K562 (cell line): ENCODE measurements around the gene KLF13.

Experiments
- CCAR2 ChIP-seq: fragments of 200-400 bp; formaldehyde crosslinking; IDR thresholded peaks from 2 replicates; pipeline ENCODE4 v1.6.1; 2017; ENCODE audit warnings: mild to moderate bottlenecking, low read depth, low read length
- CHCHD3 ChIP-seq: fragments of 250-450 bp; sonication (Bioruptor Pico); IDR thresholded peaks from 2 replicates; pipeline ENCODE4 v2.1.2; 2022; ENCODE audit warnings: mild to moderate bottlenecking
- DMBX1 ChIP-seq: fragments of 250-450 bp; sonication (Bioruptor Pico); IDR thresholded peaks from 2 replicates; pipeline ENCODE4 v1.8.0; 2022; ENCODE audit warnings: inconsistent platforms, mild to moderate bottlenecking, moderate library complexity, borderline replicate concordance
- HNRNPLL ChIP-seq: fragments of 200-400 bp; formaldehyde crosslinking; IDR thresholded peaks from 2 replicates; pipeline ENCODE4 v1.6.1; 2017; ENCODE audit warnings: low read length, low read depth, mild to moderate bottlenecking; ENCODE audit not compliant: poor library complexity, severe bottlenecking
- MXI1 ChIP-seq: IDR thresholded peaks from 2 replicates; pipeline ENCODE4 v1.6.1; 2011; ENCODE audit warnings: low read depth, mild to moderate bottlenecking, improper control_type of control experiment, low read length
- NFE2 ChIP-seq: IDR thresholded peaks from 2 replicates; pipeline ENCODE4 v1.6.1; 2014; ENCODE audit warnings: antibody characterized with exemption, low read depth
- SRSF1 ChIP-seq: fragments of 200-400 bp; formaldehyde crosslinking; IDR thresholded peaks from 2 replicates; pipeline ENCODE4 v1.6.1; 2017; ENCODE audit warnings: mild to moderate bottlenecking, low read depth, low read length, moderate library complexity
- ZBTB7A ChIP-seq: IDR thresholded peaks from 2 replicates; pipeline ENCODE4 v1.6.1; 2011; ENCODE audit warnings: low read depth, mild to moderate bottlenecking, low read length, moderate library complexity, borderline replicate concordance; ENCODE audit not compliant: control insufficient read depth
- ZNF146 ChIP-seq: IDR thresholded peaks from one replicate; pipeline ENCODE4 v1.6.1; 2018; ENCODE audit warnings: missing compliant biosample characterization; ENCODE audit not compliant: unreplicated experiment
- ZNF174 ChIP-seq: fragments of 250-450 bp; sonication (Bioruptor Pico); IDR thresholded peaks from 2 replicates; pipeline ENCODE4 v1.4.0; 2020; ENCODE audit warnings: mild to moderate bottlenecking
- TF ChIP-seq, protein P1 (sequence below): fragments of 250-450 bp; sonication (Bioruptor Pico); IDR thresholded peaks from 2 replicates; pipeline ENCODE4 v1.4.0; 2020; ENCODE audit warnings: mild to moderate bottlenecking, moderate library complexity
- TF ChIP-seq, protein P2 (sequence below), 3 experiments: IDR thresholded peaks in 2 of 3; conservative IDR thresholded peaks in 1 of 3; 2 replicates each; pipeline ENCODE4 v1.5.1; 2011 to 2012; ENCODE audit warnings: low read length in 3 of 3, mild to moderate bottlenecking in 3 of 3, control low read depth in 2 of 3, improper control_type of control experiment in 1 of 3, inconsistent platforms in 1 of 3, low read depth in 1 of 3, mixed read lengths in 1 of 3, moderate library complexity in 1 of 3; ENCODE audit not compliant: insufficient read depth in 2 of 3
- TF ChIP-seq, protein P3 (sequence below), 2 experiments: fragments of 450-650 bp in 1 of 2; sonication (generic) in 1 of 2; formaldehyde crosslinking in 1 of 2; IDR thresholded peaks; 2 replicates each; pipeline versions ENCODE4 v1.7.1 to v1.9.0; 2016 to 2022; ENCODE audit warnings: inconsistent platforms in 1 of 2, mild to moderate bottlenecking in 1 of 2, missing genetic modification reagents in 1 of 2
- TF ChIP-seq, protein P4 (sequence below): fragments of 250-450 bp; sonication (Bioruptor Pico); IDR thresholded peaks from 2 replicates; pipeline ENCODE4 v1.8.0; 2021; ENCODE audit warnings: borderline replicate concordance, mild to moderate bottlenecking, moderate library complexity; ENCODE audit not compliant: poor library complexity, severe bottlenecking

DNA sequence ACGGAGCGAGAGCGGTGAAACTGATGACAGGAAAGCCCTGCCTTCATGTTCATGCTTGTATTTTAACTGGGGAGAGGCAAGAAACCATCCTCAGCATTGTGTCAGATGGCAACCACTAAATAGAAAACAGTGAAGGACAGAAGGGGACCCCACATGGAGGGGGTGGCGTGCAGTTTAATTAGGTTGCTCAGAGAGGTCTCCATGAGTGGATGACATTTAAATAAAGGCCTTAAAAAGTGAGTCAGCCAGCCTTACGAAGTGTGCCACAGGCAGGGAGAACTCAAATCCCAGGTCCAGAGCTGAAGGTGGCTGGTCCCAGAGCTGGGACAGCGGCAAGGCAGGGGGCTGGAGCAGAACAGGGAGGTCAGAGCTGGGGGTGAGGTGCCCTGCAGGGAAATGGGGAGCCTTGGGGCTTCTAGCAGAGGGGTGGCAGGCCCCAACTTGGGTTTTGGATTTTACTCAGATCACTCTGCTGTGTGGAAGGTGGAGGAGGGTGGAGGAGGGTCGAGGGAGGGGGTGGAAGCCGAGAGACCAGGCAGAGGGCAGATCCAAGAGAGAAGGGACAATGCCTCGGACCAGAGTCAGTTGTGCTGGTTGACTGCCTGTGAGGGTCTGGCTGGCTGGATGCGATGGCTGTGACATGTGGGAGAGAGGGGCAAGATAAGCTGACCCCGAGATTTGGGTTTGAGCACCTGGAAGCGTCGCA is 73.7 kb downstream of the KLF13 start:
- TF ChIP-seq, protein P1, sequence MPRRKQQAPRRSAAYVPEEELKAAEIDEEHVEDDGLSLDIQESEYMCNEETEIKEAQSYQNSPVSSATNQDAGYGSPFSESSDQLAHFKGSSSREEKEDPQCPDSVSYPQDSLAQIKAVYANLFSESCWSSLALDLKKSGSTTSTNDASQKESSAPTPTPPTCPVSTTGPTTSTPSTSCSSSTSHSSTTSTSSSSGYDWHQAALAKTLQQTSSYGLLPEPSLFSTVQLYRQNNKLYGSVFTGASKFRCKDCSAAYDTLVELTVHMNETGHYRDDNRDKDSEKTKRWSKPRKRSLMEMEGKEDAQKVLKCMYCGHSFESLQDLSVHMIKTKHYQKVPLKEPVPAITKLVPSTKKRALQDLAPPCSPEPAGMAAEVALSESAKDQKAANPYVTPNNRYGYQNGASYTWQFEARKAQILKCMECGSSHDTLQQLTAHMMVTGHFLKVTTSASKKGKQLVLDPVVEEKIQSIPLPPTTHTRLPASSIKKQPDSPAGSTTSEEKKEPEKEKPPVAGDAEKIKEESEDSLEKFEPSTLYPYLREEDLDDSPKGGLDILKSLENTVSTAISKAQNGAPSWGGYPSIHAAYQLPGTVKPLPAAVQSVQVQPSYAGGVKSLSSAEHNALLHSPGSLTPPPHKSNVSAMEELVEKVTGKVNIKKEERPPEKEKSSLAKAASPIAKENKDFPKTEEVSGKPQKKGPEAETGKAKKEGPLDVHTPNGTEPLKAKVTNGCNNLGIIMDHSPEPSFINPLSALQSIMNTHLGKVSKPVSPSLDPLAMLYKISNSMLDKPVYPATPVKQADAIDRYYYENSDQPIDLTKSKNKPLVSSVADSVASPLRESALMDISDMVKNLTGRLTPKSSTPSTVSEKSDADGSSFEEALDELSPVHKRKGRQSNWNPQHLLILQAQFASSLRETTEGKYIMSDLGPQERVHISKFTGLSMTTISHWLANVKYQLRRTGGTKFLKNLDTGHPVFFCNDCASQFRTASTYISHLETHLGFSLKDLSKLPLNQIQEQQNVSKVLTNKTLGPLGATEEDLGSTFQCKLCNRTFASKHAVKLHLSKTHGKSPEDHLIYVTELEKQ (CRISPR knock-in tag) = no peak
- TF ChIP-seq, protein P2, sequence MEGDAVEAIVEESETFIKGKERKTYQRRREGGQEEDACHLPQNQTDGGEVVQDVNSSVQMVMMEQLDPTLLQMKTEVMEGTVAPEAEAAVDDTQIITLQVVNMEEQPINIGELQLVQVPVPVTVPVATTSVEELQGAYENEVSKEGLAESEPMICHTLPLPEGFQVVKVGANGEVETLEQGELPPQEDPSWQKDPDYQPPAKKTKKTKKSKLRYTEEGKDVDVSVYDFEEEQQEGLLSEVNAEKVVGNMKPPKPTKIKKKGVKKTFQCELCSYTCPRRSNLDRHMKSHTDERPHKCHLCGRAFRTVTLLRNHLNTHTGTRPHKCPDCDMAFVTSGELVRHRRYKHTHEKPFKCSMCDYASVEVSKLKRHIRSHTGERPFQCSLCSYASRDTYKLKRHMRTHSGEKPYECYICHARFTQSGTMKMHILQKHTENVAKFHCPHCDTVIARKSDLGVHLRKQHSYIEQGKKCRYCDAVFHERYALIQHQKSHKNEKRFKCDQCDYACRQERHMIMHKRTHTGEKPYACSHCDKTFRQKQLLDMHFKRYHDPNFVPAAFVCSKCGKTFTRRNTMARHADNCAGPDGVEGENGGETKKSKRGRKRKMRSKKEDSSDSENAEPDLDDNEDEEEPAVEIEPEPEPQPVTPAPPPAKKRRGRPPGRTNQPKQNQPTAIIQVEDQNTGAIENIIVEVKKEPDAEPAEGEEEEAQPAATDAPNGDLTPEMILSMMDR (IDR thresholded peaks at IDR 0.05 in 2 of 3, conservative IDR thresholded peaks at IDR 0.05 in 1 of 3; ENCODE audit: insufficient read depth in 2 of 3, low read depth in 1 of 3, low read length in 3 of 3) = no peak
- TF ChIP-seq SRSF1 = no peak
- TF ChIP-seq ZNF174 (CRISPR knock-in tag) = no peak
- TF ChIP-seq ZBTB7A = no peak
- no peak for TF ChIP-seq CHCHD3
- TF ChIP-seq MXI1 = no peak
- TF ChIP-seq HNRNPLL = no peak
- TF ChIP-seq ZNF146 = no peak
- TF ChIP-seq, protein P3, sequence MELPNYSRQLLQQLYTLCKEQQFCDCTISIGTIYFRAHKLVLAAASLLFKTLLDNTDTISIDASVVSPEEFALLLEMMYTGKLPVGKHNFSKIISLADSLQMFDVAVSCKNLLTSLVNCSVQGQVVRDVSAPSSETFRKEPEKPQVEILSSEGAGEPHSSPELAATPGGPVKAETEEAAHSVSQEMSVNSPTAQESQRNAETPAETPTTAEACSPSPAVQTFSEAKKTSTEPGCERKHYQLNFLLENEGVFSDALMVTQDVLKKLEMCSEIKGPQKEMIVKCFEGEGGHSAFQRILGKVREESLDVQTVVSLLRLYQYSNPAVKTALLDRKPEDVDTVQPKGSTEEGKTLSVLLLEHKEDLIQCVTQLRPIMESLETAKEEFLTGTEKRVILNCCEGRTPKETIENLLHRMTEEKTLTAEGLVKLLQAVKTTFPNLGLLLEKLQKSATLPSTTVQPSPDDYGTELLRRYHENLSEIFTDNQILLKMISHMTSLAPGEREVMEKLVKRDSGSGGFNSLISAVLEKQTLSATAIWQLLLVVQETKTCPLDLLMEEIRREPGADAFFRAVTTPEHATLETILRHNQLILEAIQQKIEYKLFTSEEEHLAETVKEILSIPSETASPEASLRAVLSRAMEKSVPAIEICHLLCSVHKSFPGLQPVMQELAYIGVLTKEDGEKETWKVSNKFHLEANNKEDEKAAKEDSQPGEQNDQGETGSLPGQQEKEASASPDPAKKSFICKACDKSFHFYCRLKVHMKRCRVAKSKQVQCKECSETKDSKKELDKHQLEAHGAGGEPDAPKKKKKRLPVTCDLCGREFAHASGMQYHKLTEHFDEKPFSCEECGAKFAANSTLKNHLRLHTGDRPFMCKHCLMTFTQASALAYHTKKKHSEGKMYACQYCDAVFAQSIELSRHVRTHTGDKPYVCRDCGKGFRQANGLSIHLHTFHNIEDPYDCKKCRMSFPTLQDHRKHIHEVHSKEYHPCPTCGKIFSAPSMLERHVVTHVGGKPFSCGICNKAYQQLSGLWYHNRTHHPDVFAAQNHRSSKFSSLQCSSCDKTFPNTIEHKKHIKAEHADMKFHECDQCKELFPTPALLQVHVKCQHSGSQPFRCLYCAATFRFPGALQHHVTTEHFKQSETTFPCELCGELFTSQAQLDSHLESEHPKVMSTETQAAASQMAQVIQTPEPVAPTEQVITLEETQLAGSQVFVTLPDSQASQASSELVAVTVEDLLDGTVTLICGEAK (IDR thresholded peaks at IDR 0.05) = no peak
- TF ChIP-seq, protein P3 (CRISPR knock-in tag; IDR thresholded peaks at IDR 0.05) = no peak
- TF ChIP-seq CCAR2 = no peak
- no peak for TF ChIP-seq DMBX1 (CRISPR knock-in tag)
- TF ChIP-seq NFE2 = no peak
- TF ChIP-seq, protein P4, sequence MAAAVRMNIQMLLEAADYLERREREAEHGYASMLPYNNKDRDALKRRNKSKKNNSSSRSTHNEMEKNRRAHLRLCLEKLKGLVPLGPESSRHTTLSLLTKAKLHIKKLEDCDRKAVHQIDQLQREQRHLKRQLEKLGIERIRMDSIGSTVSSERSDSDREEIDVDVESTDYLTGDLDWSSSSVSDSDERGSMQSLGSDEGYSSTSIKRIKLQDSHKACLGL = no peak
